D721Med (cell line): ENCODE data around the gene PTPRZ1.

ENCODE experiments used
- DNase-seq: peaks from one replicate; pipeline ENCODE4 v3.0.0; 2011; ENCODE audit warnings: low spot score; ENCODE audit not compliant: insufficient read length
- FAIRE-seq: peaks from 2 replicates; lab custom pipeline; 2011; peaks lifted over from hg19 to GRCh38; lab: Jason Lieb, UNC
- CTCF ChIP-seq: IDR thresholded peaks from 2 replicates; pipeline ENCODE4 v1.5.1; 2012; ENCODE audit warnings: mild to moderate bottlenecking, control low read depth; ENCODE audit not compliant: insufficient read depth; ENCODE audit errors: missing control alignments

PTPRZ1 gene

DNA sequence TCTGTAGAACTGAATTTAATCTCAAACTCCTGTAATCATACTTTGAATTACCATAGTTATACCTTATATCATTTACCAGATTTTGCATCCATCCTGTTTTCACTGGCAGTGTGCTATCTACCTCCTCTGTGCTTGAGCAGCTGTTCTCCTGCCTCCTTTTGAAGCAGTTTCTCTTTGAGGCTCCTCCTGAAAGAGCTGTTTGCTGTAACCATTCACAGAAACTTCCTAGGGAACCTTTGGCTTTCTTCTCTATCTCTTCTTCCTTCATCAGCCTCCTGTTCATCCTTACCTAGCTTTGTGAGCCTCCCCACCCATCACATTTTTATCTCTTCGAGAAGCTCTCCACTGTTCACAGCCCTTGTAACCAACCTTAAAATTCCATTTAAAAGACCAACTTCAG lies 162.9 kb downstream of the PTPRZ1 start:
- no peak for TF ChIP-seq CTCF
- FAIRE-seq (no peak), DNase-seq (no peak)

GRCh38 chr7:122038134-122038533 lies 165.2 kb downstream of the PTPRZ1 start:
- TF ChIP-seq CTCF = no peak

GRCh38 chr7:122038904-122039303 lies 165.9 kb downstream of the PTPRZ1 start:
- TF ChIP-seq CTCF = no peak
- no peak for FAIRE-seq
- no peak for DNase-seq

More at GRCh38 chr7:122038134-122038533, 165.2 kb downstream of the PTPRZ1 start:
- FAIRE-seq (no peak), DNase-seq (no peak)

- TF ChIP-seq CTCF = no peak
- FAIRE-seq (no peak), DNase-seq (no peak)
Observed at GRCh38 chr7:122040147-122040546, 167.2 kb downstream of the PTPRZ1 start.

GRCh38 chr7:122046402-122046801 lies 173.4 kb downstream of the PTPRZ1 start:
- FAIRE-seq = no peak
- DNase-seq = no peak
- no peak for TF ChIP-seq CTCF

- no peak for TF ChIP-seq CTCF
- DNase-seq (no peak), FAIRE-seq (no peak)
Observed at GRCh38 chr7:122054393-122054792, 181.4 kb downstream of the PTPRZ1 start.

DNA sequence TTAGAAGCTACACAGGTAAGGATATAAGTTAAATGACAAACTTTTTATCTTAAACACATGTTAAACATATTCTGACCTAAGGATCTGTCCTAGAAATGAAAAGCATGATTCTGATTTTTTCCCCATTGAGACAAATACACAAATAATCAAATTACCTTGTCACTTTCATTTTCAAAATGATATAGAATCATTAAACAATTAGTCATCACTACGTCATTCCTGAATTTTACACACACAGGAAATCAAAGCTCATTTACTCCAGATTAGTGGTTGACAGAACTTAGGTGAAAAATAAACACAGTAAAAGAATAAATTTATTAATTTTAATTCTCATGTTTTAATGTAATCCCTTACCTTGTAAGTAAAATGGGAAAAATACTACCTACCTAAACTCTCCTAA lies 182.1 kb downstream of the PTPRZ1 start:
- FAIRE-seq (no peak), DNase-seq (no peak)
- no peak for TF ChIP-seq CTCF
